OCI-LY3 (cell line): ENCODE measurements around the gene LILRA5.

Experiments
- H2AFZ ChIP-seq: fragments of 200-600, 300-600 bp; shearing (Covaris generic); 2 replicates; pipeline ENCODE4 v1.6.0; 2014; ENCODE audit warnings: antibody characterized with exemption, low read depth, low read length
- H3K27ac ChIP-seq: fragments of 200-600, 300-600 bp; sonication (generic); 2 replicates; pipeline ENCODE4 v1.5.1; 2014; ENCODE audit warnings: mild to moderate bottlenecking, low read length, moderate library complexity, mixed read lengths
- H3K27me3 ChIP-seq: fragments of 200-600, 300-600 bp; sonication (generic); 2 replicates; pipeline ENCODE4 v1.6.1; 2014; ENCODE audit warnings: low read depth, low read length, mixed read lengths
- H3K36me3 ChIP-seq: fragments of 200-600, 300-600 bp; sonication (generic); replicated peaks from 2 replicates; pipeline ENCODE3; 2014; ENCODE audit warnings: low read depth, low read length, mixed read lengths
- H3K4me1 ChIP-seq: fragments of 300-600, 200-600 bp; sonication (generic); 2 replicates; pipeline ENCODE4 v1.6.1; 2014; ENCODE audit warnings: low read length, mixed read lengths
- H3K4me2 ChIP-seq: fragments of 200-600, 300-600 bp; sonication (generic); 2 replicates; pipeline ENCODE4 v1.6.1; 2014; ENCODE audit warnings: low read length, mixed read lengths
- H3K4me3 ChIP-seq: fragments of 300-600, 200-600 bp; sonication (generic); 2 replicates; pipeline ENCODE4 v1.5.1; 2014; ENCODE audit warnings: antibody characterized with exemption, mild to moderate bottlenecking, low read length, moderate library complexity
- H3K79me2 ChIP-seq: fragments of 300-600, 200-600 bp; shearing (Covaris generic); 2 replicates; pipeline ENCODE4 v1.6.1; 2014; ENCODE audit warnings: mild to moderate bottlenecking, low read length, mixed read lengths
- H3K9ac ChIP-seq: fragments of 300-600, 200-600 bp; shearing (Covaris generic); 2 replicates; pipeline ENCODE4 v1.6.0; 2014; ENCODE audit warnings: mild to moderate bottlenecking, low read length, moderate library complexity
- H3K9me3 ChIP-seq: fragments of 200-600, 300-600 bp; shearing (Covaris generic); 2 replicates; pipeline ENCODE4 v1.6.1; 2014; ENCODE audit warnings: low read length, mixed read lengths; ENCODE audit not compliant: insufficient read depth
- H4K20me1 ChIP-seq: fragments of 200-600, 300-600 bp; sonication (generic); 2 replicates; pipeline ENCODE4 v1.6.1; 2016; ENCODE audit warnings: low read length, mixed read lengths; ENCODE audit not compliant: insufficient read depth
- CTCF ChIP-seq: fragments of 200-600, 300-600 bp; sonication (generic); IDR thresholded peaks from 2 replicates; pipeline ENCODE4 v1.5.1; 2014; ENCODE audit warnings: antibody characterized with exemption, low read length, low read depth
- EZH2phosphoT487 ChIP-seq: fragments of 200-600 bp; shearing (Covaris generic); IDR thresholded peaks from 2 replicates; pipeline ENCODE4 v1.6.1; 2018; ENCODE audit warnings: antibody characterized with exemption, mixed run types, low read depth

The LILRA5 gene

GRCh38 chr19:54356444-54357056 lies 43.6 kb upstream of the LILRA5 start:
- H3K27ac ChIP-seq = no peak overlapping the region

GRCh38 chr19:54355675-54356074 lies 42.7 kb upstream of the LILRA5 start:
- H3K79me2 ChIP-seq = no peaks in the 10 kb centered on the region
- peaks cover 42% of the 10 kb centered on the region for H3K27me3 ChIP-seq
- no peaks in the 10 kb centered on the region for H3K36me3 ChIP-seq
- no peaks in the 10 kb centered on the region for H3K9me3 ChIP-seq
- H3K27ac ChIP-seq = no peak overlapping the region
- no peaks in the 10 kb centered on the region for H4K20me1 ChIP-seq
- H2AFZ ChIP-seq = no peak overlapping the region
- H3K9ac ChIP-seq = no peak overlapping the region
- peaks cover 34% of the 10 kb centered on the region for H3K4me1 ChIP-seq
- no peak for TF ChIP-seq CTCF
- TF ChIP-seq EZH2phosphoT487 = no peak
- no peak overlapping the region for H3K4me2 ChIP-seq
- H3K4me3 ChIP-seq = no peak overlapping the region

More at GRCh38 chr19:54356444-54357056, 43.6 kb upstream of the LILRA5 start:
- TF ChIP-seq EZH2phosphoT487 (no peak), CTCF (no peak)
- H3K4me1 ChIP-seq = peaks cover 35% of the 10 kb centered on the region
- no peak overlapping the region for H3K4me3 ChIP-seq
- H2AFZ ChIP-seq = no peak overlapping the region
- H3K4me2 ChIP-seq = no peak overlapping the region
- peaks cover 34% of the 10 kb centered on the region for H3K27me3 ChIP-seq
- no peaks in the 10 kb centered on the region for H4K20me1 ChIP-seq
- H3K79me2 ChIP-seq = no peaks in the 10 kb centered on the region
- H3K9me3 ChIP-seq = no peaks in the 10 kb centered on the region
- H3K36me3 ChIP-seq = no peaks in the 10 kb centered on the region
- no peak overlapping the region for H3K9ac ChIP-seq

DNA sequence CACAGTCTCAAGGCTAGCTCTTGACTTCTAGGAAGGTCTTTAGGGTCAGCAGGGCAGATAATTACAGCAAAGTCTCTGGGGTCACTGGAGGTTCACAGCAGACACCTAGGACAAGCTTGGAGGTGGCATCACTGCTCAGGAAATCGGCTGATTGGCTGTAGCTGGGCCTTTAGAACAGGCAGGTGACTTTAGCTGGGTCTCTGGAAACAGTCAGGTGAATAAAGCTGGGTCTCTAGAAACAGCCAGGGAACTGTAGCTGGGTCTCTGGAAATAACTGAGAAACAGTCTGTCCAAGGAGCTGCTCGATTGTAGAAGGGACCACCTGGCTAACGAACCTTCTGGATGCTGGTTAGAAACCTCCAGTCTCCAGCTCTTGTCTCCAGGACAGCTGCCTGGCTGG lies 41.8 kb upstream of the LILRA5 start:
- no peak overlapping the region for H3K27ac ChIP-seq
- H3K4me3 ChIP-seq = no peak overlapping the region
- H3K79me2 ChIP-seq = no peaks in the 10 kb centered on the region
- H3K27me3 ChIP-seq = peaks cover 49% of the 10 kb centered on the region
- H3K4me1 ChIP-seq = peaks cover 34% of the 10 kb centered on the region
- no peaks in the 10 kb centered on the region for H4K20me1 ChIP-seq
- H2AFZ ChIP-seq = no peak overlapping the region
- TF ChIP-seq EZH2phosphoT487 (no peak), CTCF (no peak)
- H3K9me3 ChIP-seq = no peaks in the 10 kb centered on the region
- no peak overlapping the region for H3K9ac ChIP-seq
- H3K36me3 ChIP-seq = no peaks in the 10 kb centered on the region
- no peak overlapping the region for H3K4me2 ChIP-seq

DNA sequence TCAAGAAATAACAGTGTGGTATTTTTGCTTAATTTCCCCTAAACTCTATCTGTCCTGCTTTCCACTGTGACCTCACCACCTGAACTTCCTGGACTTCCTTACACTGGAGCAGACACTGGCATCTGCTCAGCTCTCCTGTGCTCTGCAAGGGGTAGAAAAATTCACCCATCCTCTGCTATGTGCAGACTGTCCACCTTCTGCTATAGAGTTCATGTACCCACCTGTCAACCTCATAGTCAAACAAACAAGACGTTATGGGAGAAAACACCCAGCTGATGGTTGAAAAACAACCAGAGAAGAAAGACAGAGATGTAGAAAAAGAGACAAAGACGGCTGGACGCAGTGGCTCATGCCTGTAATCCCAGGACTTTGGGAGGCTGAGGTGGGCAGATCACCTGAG lies 39.6 kb upstream of the LILRA5 start:
- TF ChIP-seq EZH2phosphoT487 (no peak), CTCF (no peak)
- Histone ChIP-seq H3K9ac (no peak overlapping the region), H3K4me2 (peak overlapping the region; percentile 42), H3K9me3 (no peaks in the 10 kb centered on the region), H3K4me3 (no peak overlapping the region), H4K20me1 (no peaks in the 10 kb centered on the region), H3K4me1 (peaks cover 34% of the 10 kb centered on the region), H3K36me3 (no peaks in the 10 kb centered on the region), H3K27me3 (peaks cover 65% of the 10 kb centered on the region), H3K79me2 (no peaks in the 10 kb centered on the region), H3K27ac (peak overlapping the region; percentile 48; the same call in 1 of the 2 replicates), H2AFZ (0 out of 2 replicates have a peak overlapping the region, but pooled peaks have one; percentile 15)
